ENCODE measurements around the gene GAS7.
A peak's percentile ranks its signal among the peaks of the same experiment; 100 is the strongest.

Gene GAS7

GRCh38 chr17:10171122-10171571 is 27.3 kb downstream of the GAS7 start:
- Histone ChIP-seq H3K9me3 (ENCODE audit: control insufficient read depth, low read length) (peaks cover 5% of the 10 kb centered on the region), H3K27ac (ENCODE audit: low read depth, low read length, severe bottlenecking) (peak overlapping the region; percentile 83), H3K36me3 (ENCODE audit: control insufficient read depth, insufficient read depth, low read length) (no peaks in the 10 kb centered on the region), H3K4me1 (ENCODE audit: control insufficient read depth, insufficient read depth, low read length, poor library complexity, severe bottlenecking) (peaks cover 25% of the 10 kb centered on the region), H3K4me3 (ENCODE audit: extremely low read depth, insufficient read depth, low read length, poor library complexity, severe bottlenecking) (no peak overlapping the region)
- WGBS, 2 experiments (ENCODE audit: insufficient coverage in 2 of 2) = 79 to 84% methylated on average over 7 to 8 of the region's 8 CpGs

GRCh38 chr17:10170233-10170632 is 28.2 kb downstream of the GAS7 start:
- Histone ChIP-seq H3K9me3 (ENCODE audit: control insufficient read depth, low read length) (peaks cover 5% of the 10 kb centered on the region), H3K4me1 (ENCODE audit: control insufficient read depth, insufficient read depth, low read length, poor library complexity, severe bottlenecking) (peaks cover 22% of the 10 kb centered on the region), H3K27ac (ENCODE audit: low read depth, low read length, severe bottlenecking) (no peak overlapping the region), H3K36me3 (ENCODE audit: control insufficient read depth, insufficient read depth, low read length) (no peaks in the 10 kb centered on the region), H3K4me3 (ENCODE audit: extremely low read depth, insufficient read depth, low read length, poor library complexity, severe bottlenecking) (no peak overlapping the region)
- WGBS, 2 experiments (ENCODE audit: insufficient coverage in 2 of 2) = 84 to 97% methylated on average over 3 of the region's 3 CpGs

GRCh38 chr17:10169290-10169689 is 29.1 kb downstream of the GAS7 start:
- H3K27ac ChIP-seq (ENCODE audit: low read depth, low read length, severe bottlenecking) = no peak overlapping the region
- 89 to 91% methylated on average over 4 of the region's 4 CpGs for WGBS, 2 experiments (ENCODE audit: insufficient coverage in 2 of 2)
- H3K4me3 ChIP-seq (ENCODE audit: extremely low read depth, insufficient read depth, low read length, poor library complexity, severe bottlenecking) = no peak overlapping the region

GRCh38 chr17:10166176-10166935 is 32.0 kb downstream of the GAS7 start:
- WGBS, 2 experiments (ENCODE audit: insufficient coverage in 2 of 2) = 89 to 96% methylated on average over 6 of the region's 7 CpGs
- no peak overlapping the region for H3K27ac ChIP-seq (ENCODE audit: low read depth, low read length, severe bottlenecking)

More at GRCh38 chr17:10169290-10169689, 29.1 kb downstream of the GAS7 start:
- Histone ChIP-seq H3K36me3 (ENCODE audit: control insufficient read depth, insufficient read depth, low read length) (no peaks in the 10 kb centered on the region), H3K9me3 (ENCODE audit: control insufficient read depth, low read length) (peaks cover 5% of the 10 kb centered on the region), H3K4me1 (ENCODE audit: control insufficient read depth, insufficient read depth, low read length, poor library complexity, severe bottlenecking) (peaks cover 22% of the 10 kb centered on the region)

GRCh38 chr17:10162096-10162495 is 36.3 kb downstream of the GAS7 start:
- H3K36me3 ChIP-seq (ENCODE audit: control insufficient read depth, insufficient read depth, low read length) = no peaks in the 10 kb centered on the region
- peaks cover 16% of the 10 kb centered on the region for H3K4me1 ChIP-seq (ENCODE audit: control insufficient read depth, insufficient read depth, low read length, poor library complexity, severe bottlenecking)
- 92 to 100% methylated on average over 2 to 3 of the region's 5 CpGs for WGBS, 2 experiments (ENCODE audit: insufficient coverage in 2 of 2)
- H3K4me3 ChIP-seq (ENCODE audit: extremely low read depth, insufficient read depth, low read length, poor library complexity, severe bottlenecking) = no peak overlapping the region
- H3K27ac ChIP-seq (ENCODE audit: low read depth, low read length, severe bottlenecking) = peak overlapping the region; percentile 13
- H3K9me3 ChIP-seq (ENCODE audit: control insufficient read depth, low read length) = no peaks in the 10 kb centered on the region

More at GRCh38 chr17:10166176-10166935, 32.0 kb downstream of the GAS7 start:
- peaks cover 24% of the 10 kb centered on the region for H3K4me1 ChIP-seq (ENCODE audit: control insufficient read depth, insufficient read depth, low read length, poor library complexity, severe bottlenecking)
- no peaks in the 10 kb centered on the region for H3K36me3 ChIP-seq (ENCODE audit: control insufficient read depth, insufficient read depth, low read length)
- no peaks in the 10 kb centered on the region for H3K9me3 ChIP-seq (ENCODE audit: control insufficient read depth, low read length)
- H3K4me3 ChIP-seq (ENCODE audit: extremely low read depth, insufficient read depth, low read length, poor library complexity, severe bottlenecking) = no peak overlapping the region

- Histone ChIP-seq H3K9me3 (ENCODE audit: control insufficient read depth, low read length) (no peaks in the 10 kb centered on the region), H3K4me1 (ENCODE audit: control insufficient read depth, insufficient read depth, low read length, poor library complexity, severe bottlenecking) (peaks cover 23% of the 10 kb centered on the region), H3K27ac (ENCODE audit: low read depth, low read length, severe bottlenecking) (no peak overlapping the region), H3K4me3 (ENCODE audit: extremely low read depth, insufficient read depth, low read length, poor library complexity, severe bottlenecking) (no peak overlapping the region), H3K36me3 (ENCODE audit: control insufficient read depth, insufficient read depth, low read length) (no peaks in the 10 kb centered on the region)
- 90 to 94% methylated on average over 3 to 5 of the region's 5 CpGs for whole genome bisulfite sequencing, 2 experiments (ENCODE audit: insufficient coverage in 2 of 2)
Observed at GRCh38 chr17:10161386-10161785, 37.0 kb downstream of the GAS7 start.

GRCh38 chr17:10156948-10157607 is 41.3 kb downstream of the GAS7 start:
- Histone ChIP-seq H3K27ac (ENCODE audit: low read depth, low read length, severe bottlenecking) (peak overlapping the region; percentile 62), H3K4me3 (ENCODE audit: extremely low read depth, insufficient read depth, low read length, poor library complexity, severe bottlenecking) (no peak overlapping the region), H3K36me3 (ENCODE audit: control insufficient read depth, insufficient read depth, low read length) (no peaks in the 10 kb centered on the region), H3K4me1 (ENCODE audit: control insufficient read depth, insufficient read depth, low read length, poor library complexity, severe bottlenecking) (peaks cover 14% of the 10 kb centered on the region), H3K9me3 (ENCODE audit: control insufficient read depth, low read length) (no peaks in the 10 kb centered on the region)
- WGBS, 2 experiments (ENCODE audit: insufficient coverage in 2 of 2) = 74 to 78% methylated on average over 8 to 9 of the region's 11 CpGs

GRCh38 chr17:10156599-10156947 is 41.8 kb downstream of the GAS7 start:
- 83 to 90% methylated on average over 1 to 2 of the region's 4 CpGs for WGBS, 2 experiments (ENCODE audit: insufficient coverage in 2 of 2)
- H3K4me3 ChIP-seq (ENCODE audit: extremely low read depth, insufficient read depth, low read length, poor library complexity, severe bottlenecking) = no peak overlapping the region
- H3K4me1 ChIP-seq (ENCODE audit: control insufficient read depth, insufficient read depth, low read length, poor library complexity, severe bottlenecking) = peaks cover 12% of the 10 kb centered on the region
- no peaks in the 10 kb centered on the region for H3K9me3 ChIP-seq (ENCODE audit: control insufficient read depth, low read length)
- H3K27ac ChIP-seq (ENCODE audit: low read depth, low read length, severe bottlenecking) = peak overlapping the region; percentile 62
- H3K36me3 ChIP-seq (ENCODE audit: control insufficient read depth, insufficient read depth, low read length) = no peaks in the 10 kb centered on the region

GRCh38 chr17:10156077-10156435 is 42.4 kb downstream of the GAS7 start:
- Histone ChIP-seq H3K36me3 (ENCODE audit: control insufficient read depth, insufficient read depth, low read length) (no peaks in the 10 kb centered on the region), H3K27ac (ENCODE audit: low read depth, low read length, severe bottlenecking) (no peak overlapping the region), H3K9me3 (ENCODE audit: control insufficient read depth, low read length) (no peaks in the 10 kb centered on the region), H3K4me3 (ENCODE audit: extremely low read depth, insufficient read depth, low read length, poor library complexity, severe bottlenecking) (no peak overlapping the region), H3K4me1 (ENCODE audit: control insufficient read depth, insufficient read depth, low read length, poor library complexity, severe bottlenecking) (peaks cover 12% of the 10 kb centered on the region)
- WGBS, 2 experiments (ENCODE audit: insufficient coverage in 2 of 2) = 94 to 98% methylated on average over 2 to 3 of the region's 4 CpGs

- Histone ChIP-seq H3K9me3 (ENCODE audit: control insufficient read depth, low read length) (no peaks in the 10 kb centered on the region), H3K27ac (ENCODE audit: low read depth, low read length, severe bottlenecking) (no peak overlapping the region)
- WGBS, 2 experiments (ENCODE audit: insufficient coverage in 2 of 2) = 93 to 94% methylated on average over 5 to 6 of the region's 8 CpGs
Observed at GRCh38 chr17:10155371-10156076, 42.9 kb downstream of the GAS7 start.

More at GRCh38 chr17:10155371-10156076, 42.9 kb downstream of the GAS7 start:
- H3K36me3 ChIP-seq (ENCODE audit: control insufficient read depth, insufficient read depth, low read length) = no peaks in the 10 kb centered on the region
- H3K4me3 ChIP-seq (ENCODE audit: extremely low read depth, insufficient read depth, low read length, poor library complexity, severe bottlenecking) = no peak overlapping the region
- peaks cover 12% of the 10 kb centered on the region for H3K4me1 ChIP-seq (ENCODE audit: control insufficient read depth, insufficient read depth, low read length, poor library complexity, severe bottlenecking)
